Kidney epithelial cell (primary cell): ENCODE data around the gene FANCE. TPM values are rescaled to one million over a fixed set of nuclear protein-coding genes. Genes with fewer than 3 reads are reported as not detected.

Experiments used
- DNase-seq: peaks from one replicate; pipeline ENCODE4 v3.0.0-alpha.2; 2010; ENCODE audit warnings: low read depth
- H3K27me3 ChIP-seq: 2 replicates; pipeline ENCODE4 v1.6.0; 2011; ENCODE audit warnings: low read length; ENCODE audit not compliant: control insufficient read depth, insufficient read depth
- H3K36me3 ChIP-seq: 2 replicates; pipeline ENCODE4 v1.5.1; 2011; ENCODE audit warnings: low read length; ENCODE audit not compliant: control insufficient read depth, insufficient read depth
- H3K4me3 ChIP-seq: 2 replicates; pipeline ENCODE4 v1.5.1; 2011; ENCODE audit warnings: low read depth, mild to moderate bottlenecking, control low read depth, low read length
- CTCF ChIP-seq: IDR thresholded peaks from 2 replicates; pipeline ENCODE4 v1.5.1; 2011; ENCODE audit warnings: mild to moderate bottlenecking, moderate library complexity, low read length, control low read depth, inconsistent platforms; ENCODE audit not compliant: insufficient read depth, poor library complexity, severe bottlenecking
- total RNA-seq: library from RNA; depleted of rRNA; stranded (reverse); fragments of >200 nt; gene quantifications from 2 replicates; pipeline ENCODE4 v1.2.3, GENCODE V29; 2015

FANCE gene
- total RNA-seq, 1 donor from 2014 or later, result 5.8 TPM

GRCh38 chr6:35476004-35476403, 23.9 kb downstream of the FANCE start:
- DNase-seq, result no peak
- H3K36me3 ChIP-seq, result peaks cover 1% of the 10 kb centered on the region
- no peak overlapping the region for H3K4me3 ChIP-seq
- no peaks in the 10 kb centered on the region for H3K27me3 ChIP-seq
- no peak for TF ChIP-seq CTCF

GRCh38 chr6:35477028-35477427, 24.9 kb downstream of the FANCE start:
- peaks cover 1% of the 10 kb centered on the region for H3K36me3 ChIP-seq
- no peaks in the 10 kb centered on the region for H3K27me3 ChIP-seq
- no peak for DNase-seq
- no peak for TF ChIP-seq CTCF
- H3K4me3 ChIP-seq, result no peak overlapping the region

DNA sequence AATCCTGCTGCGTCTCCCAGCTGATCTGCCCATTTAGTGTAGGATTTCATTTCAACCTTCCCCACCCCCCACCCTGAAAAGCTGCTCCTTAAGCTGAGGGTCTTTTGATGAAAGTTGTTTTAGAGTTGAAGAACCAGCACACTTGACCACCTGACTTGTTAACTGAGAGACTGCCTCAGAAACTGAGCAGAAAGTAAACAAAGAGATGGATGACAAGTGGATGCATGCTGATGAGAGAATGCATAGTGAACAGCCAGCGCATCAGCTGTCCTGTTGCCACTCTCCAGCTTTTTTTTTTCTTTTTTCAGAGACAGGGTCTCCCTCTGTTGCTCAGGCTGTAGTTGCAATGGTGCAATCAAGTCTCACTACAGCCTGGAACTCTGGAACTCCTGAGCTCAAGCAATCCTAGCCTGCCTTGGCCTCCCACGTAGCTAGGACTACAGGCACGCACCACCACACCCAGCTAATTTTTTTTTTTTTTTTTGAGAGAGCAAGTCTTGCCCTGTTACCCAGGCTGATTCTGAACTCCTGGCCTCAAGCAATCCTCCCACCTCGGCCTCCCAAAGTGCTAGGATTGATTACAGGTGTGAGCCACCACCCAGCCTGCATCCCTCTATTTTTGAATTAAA, 25.5 kb downstream of the FANCE start:
- no peak for TF ChIP-seq CTCF
- DNase-seq, result no peak
- no peaks in the 10 kb centered on the region for H3K27me3 ChIP-seq
- H3K4me3 ChIP-seq, result no peak overlapping the region
- H3K36me3 ChIP-seq, result peaks cover 1% of the 10 kb centered on the region

DNA sequence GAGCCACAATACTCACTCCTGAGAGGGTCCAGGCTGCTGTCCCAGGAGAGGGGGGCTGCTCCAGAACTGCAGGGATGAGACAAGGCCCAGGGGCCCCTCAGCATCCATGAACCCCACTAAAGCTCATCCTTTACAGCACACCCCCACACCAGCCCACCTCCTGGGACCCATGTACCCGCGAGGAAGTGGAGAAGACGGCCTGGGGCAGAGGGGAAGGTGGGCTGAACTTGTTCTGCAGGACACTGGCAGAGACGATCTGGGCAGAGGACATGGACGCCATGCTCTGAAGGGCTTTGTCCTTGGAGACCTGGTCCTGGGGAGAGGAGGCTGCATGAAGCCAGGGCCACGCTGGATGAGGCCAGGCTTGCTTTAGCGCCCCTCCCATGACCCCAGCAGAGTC, 26.1 kb downstream of the FANCE start:
- H3K27me3 ChIP-seq, result no peaks in the 10 kb centered on the region
- DNase-seq, result no peak
- H3K36me3 ChIP-seq, result peaks cover 1% of the 10 kb centered on the region
- TF ChIP-seq CTCF, result no peak
- H3K4me3 ChIP-seq, result no peak overlapping the region

- no peak for DNase-seq
- H3K27me3 ChIP-seq, result no peaks in the 10 kb centered on the region
- no peak overlapping the region for H3K4me3 ChIP-seq
- no peaks in the 10 kb centered on the region for H3K36me3 ChIP-seq
- TF ChIP-seq CTCF, result no peak
Measured at GRCh38 chr6:35480176-35480575, 28.0 kb downstream of the FANCE start.

DNA sequence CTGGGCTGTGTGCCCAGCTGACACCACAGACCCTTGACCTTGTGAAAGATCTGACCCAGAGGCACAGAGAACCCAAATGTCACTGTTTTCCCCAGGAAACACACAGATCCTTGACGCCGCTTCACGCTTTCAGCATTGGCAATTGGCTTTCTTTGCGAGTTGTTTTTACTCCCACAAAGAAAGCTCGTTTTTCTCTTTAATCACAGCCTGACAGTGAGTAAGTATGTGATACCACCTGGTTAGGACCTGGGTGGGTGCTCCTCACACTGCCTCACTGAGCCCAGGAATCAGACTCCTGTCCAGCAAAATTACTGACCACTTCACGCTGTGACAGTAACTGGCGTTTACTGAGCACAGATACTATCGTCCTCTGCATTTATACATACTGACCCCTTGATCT, 29.1 kb downstream of the FANCE start:
- Histone ChIP-seq H3K4me3 (no peak overlapping the region), H3K36me3 (no peaks in the 10 kb centered on the region), H3K27me3 (no peaks in the 10 kb centered on the region)
- no peak for DNase-seq
- no peak for TF ChIP-seq CTCF
